GM23338 (cell line): ENCODE data around the gene CNN2. TPM values are rescaled to one million over a fixed set of nuclear protein-coding genes. Genes with fewer than 3 reads are reported as not detected.

ENCODE experiments used
- ATAC-seq: fragments of 200-7000 bp; cut with Tn5 transposase; 3 replicates; pipeline ENCODE4 v1.9.1; 2020
- DNase-seq: peaks from one replicate; pipeline ENCODE4 v3.0.0-alpha.2; 2015; ENCODE audit warnings: low spot score
- H2AFZ ChIP-seq: fragments of 200-600 bp; sonication (generic); 2 replicates; pipeline ENCODE4 v1.8.0; 2016; ENCODE audit warnings: antibody characterized with exemption, mild to moderate bottlenecking, moderate library complexity
- H3F3A ChIP-seq: fragments of 200-600 bp; sonication (generic); replicated peaks from 2 replicates; pipeline ENCODE4 v1.8.0; 2017; ENCODE audit warnings: antibody characterized with exemption, mixed run types, low read depth
- H3K27ac ChIP-seq: fragments of 200-600 bp; sonication (generic); 2 replicates; pipeline ENCODE4 v1.6.1; 2016; ENCODE audit warnings: low read depth
- H3K27me3 ChIP-seq: fragments of 200-600 bp; sonication (generic); 2 replicates; pipeline ENCODE4 v1.8.0; 2016; ENCODE audit warnings: mild to moderate bottlenecking, mixed run types, moderate library complexity; ENCODE audit not compliant: insufficient read depth
- H3K36me3 ChIP-seq: fragments of 200-600 bp; sonication (generic); 2 replicates; pipeline ENCODE4 v1.8.0; 2016; ENCODE audit warnings: mild to moderate bottlenecking; ENCODE audit not compliant: insufficient read depth
- H3K4me1 ChIP-seq: fragments of 200-600 bp; sonication (generic); 2 replicates; pipeline ENCODE4 v1.8.0; 2016; ENCODE audit warnings: mild to moderate bottlenecking, moderate library complexity; ENCODE audit not compliant: insufficient read depth
- H3K4me2 ChIP-seq: fragments of 200-600 bp; sonication (generic); 2 replicates; pipeline ENCODE4 v1.7.1; 2017; ENCODE audit warnings: mixed run types
- H3K4me3 ChIP-seq: fragments of 200-600 bp; sonication (generic); 2 replicates; pipeline ENCODE4 v1.6.1; 2016; ENCODE audit warnings: mixed run types
- H3K79me2 ChIP-seq: fragments of 200-600 bp; sonication (generic); replicated peaks from 2 replicates; pipeline ENCODE4 v1.8.0; 2017; ENCODE audit warnings: mild to moderate bottlenecking; ENCODE audit not compliant: insufficient read depth
- H3K9me2 ChIP-seq: fragments of 200-600 bp; sonication (generic); 2 replicates; pipeline ENCODE4 v1.8.0; 2017; ENCODE audit not compliant: insufficient read depth
- H4K20me1 ChIP-seq: fragments of 200-600 bp; sonication (generic); replicated peaks from 2 replicates; pipeline ENCODE4 v1.8.0; 2017; ENCODE audit warnings: mild to moderate bottlenecking; ENCODE audit not compliant: insufficient read depth
- H3K27ac Mint-ChIP-seq: 2 replicates; pipeline ENCODE4 v1.8.0; 2020; ENCODE audit warnings: inconsistent platforms, mild to moderate bottlenecking, moderate library complexity, mixed read lengths
- H3K27me3 Mint-ChIP-seq: 3 replicates; pipeline ENCODE4 v1.8.0; 2022; ENCODE audit warnings: low read depth, mild to moderate bottlenecking, moderate library complexity, mixed read lengths, inconsistent platforms; ENCODE audit not compliant: insufficient read depth, poor library complexity
- H3K36me3 Mint-ChIP-seq: 3 replicates; pipeline ENCODE4 v1.8.0; 2021; ENCODE audit warnings: low read depth, mild to moderate bottlenecking, inconsistent platforms, moderate library complexity, mixed read lengths
- H3K4me1 Mint-ChIP-seq: 3 replicates; pipeline ENCODE4 v1.8.0; 2020; ENCODE audit warnings: mild to moderate bottlenecking, inconsistent platforms, mixed read lengths
- H3K4me3 Mint-ChIP-seq: 3 replicates; pipeline ENCODE4 v1.8.0; 2021; ENCODE audit warnings: moderate library complexity, mild to moderate bottlenecking, inconsistent platforms, mixed read lengths
- H3K9me3 Mint-ChIP-seq: 3 replicates; pipeline ENCODE4 v1.8.0; 2020; ENCODE audit warnings: moderate library complexity, mild to moderate bottlenecking, inconsistent platforms, mixed read lengths
- CREB1 ChIP-seq: fragments of 250-450 bp; sonication (Bioruptor Pico); IDR thresholded peaks from 2 replicates; pipeline ENCODE4 v1.5.0; 2020; ENCODE audit warnings: low read depth, mild to moderate bottlenecking, moderate library complexity
- CTCF ChIP-seq, 2 experiments: fragments of 200-600 bp in 1 of 2; sonication (generic) in 1 of 2; conservative IDR thresholded peaks; 2 replicates each; pipeline versions ENCODE4 v1.5.1 to v1.6.1; 2016 to 2017; ENCODE audit warnings: antibody characterized with exemption in 2 of 2, low read depth in 2 of 2, mild to moderate bottlenecking in 2 of 2, moderate library complexity in 1 of 2
- EZH2phosphoT487 ChIP-seq: fragments of 200-600 bp; sonication (generic); IDR thresholded peaks from one replicate; pipeline ENCODE4 v1.8.1; 2018; ENCODE audit warnings: antibody characterized with exemption; ENCODE audit not compliant: unreplicated experiment
- NANOG ChIP-seq: IDR thresholded peaks from 2 replicates; pipeline ENCODE4 v1.6.1; 2016; ENCODE audit warnings: antibody characterized with exemption, borderline replicate concordance
- STAT1 ChIP-seq: IDR thresholded peaks from one replicate; pipeline ENCODE4 v1.6.1; 2016; ENCODE audit warnings: antibody characterized with exemption; ENCODE audit not compliant: unreplicated experiment
- ZNF114 ChIP-seq: fragments of 250-450 bp; sonication (Bioruptor Pico); IDR thresholded peaks from 2 replicates; pipeline ENCODE4 v1.5.0; 2020; ENCODE audit warnings: mild to moderate bottlenecking, moderate library complexity
- ZNF331 ChIP-seq: fragments of 250-450 bp; sonication (Bioruptor Pico); IDR thresholded peaks from 2 replicates; pipeline ENCODE4 v1.5.0; 2020; ENCODE audit warnings: low read depth, mild to moderate bottlenecking, moderate library complexity
- polyA plus RNA-seq: library from polyadenylated mRNA; unstranded; fragments of >200 nt; fragmentation: Nextera tagmentation; extraction: Ambion mirVana; gene quantifications from 2 replicates; pipeline ENCODE4 v1.2.1, GENCODE V29; 2016
- total RNA-seq: library from RNA; depleted of rRNA; stranded (reverse); fragments of >200 nt; shearing (Covaris generic); gene quantifications from 2 replicates; pipeline ENCODE4 v1.2.3, GENCODE V29; 2014
- TF ChIP-seq, protein P1 (sequence below): IDR thresholded peaks from 2 replicates; pipeline ENCODE4 v1.6.1; 2016; ENCODE audit warnings: antibody characterized with exemption
- TF ChIP-seq, protein P2 (sequence below): IDR thresholded peaks from one replicate; pipeline ENCODE4 v1.6.1; 2018; ENCODE audit warnings: antibody characterized with exemption; ENCODE audit not compliant: unreplicated experiment

The CNN2 gene
- total and polyA plus RNA-seq, 2 experiments from 2014 or later = 330 to 392 TPM

DNA sequence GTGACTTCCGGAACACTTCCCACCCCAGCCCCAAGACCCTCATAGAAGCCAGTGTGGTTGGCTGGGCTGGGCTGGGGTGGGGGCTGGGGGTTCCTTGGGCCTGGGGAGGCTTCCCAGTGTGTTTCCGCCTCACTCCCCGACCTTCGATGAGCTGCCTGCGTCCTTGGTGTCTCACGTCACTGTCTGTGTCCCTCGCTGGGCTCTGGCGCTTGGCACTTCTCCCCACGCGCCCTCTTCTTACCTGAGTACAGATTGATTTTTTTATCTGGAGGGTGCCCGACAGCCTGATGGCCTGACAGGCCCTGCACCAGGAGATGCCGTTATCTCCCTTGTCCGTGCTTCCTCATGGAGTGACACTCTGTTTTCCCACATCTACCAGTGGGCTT is 33.7 kb upstream of the CNN2 start:
- Histone ChIP-seq H3K4me3 (no peak overlapping the region), H3K36me3 (no peaks in the 10 kb centered on the region; the same call in 1 of the 2 replicates), H3K27me3 (peaks cover 9% of the 10 kb centered on the region), H3K9me2 (no peaks in the 10 kb centered on the region), H3K79me2 (no peaks in the 10 kb centered on the region), H3F3A (peaks cover 25% of the 10 kb centered on the region), H2AFZ (no peak overlapping the region), H3K27ac (no peak overlapping the region), H4K20me1 (peaks cover 2% of the 10 kb centered on the region; the same call in 1 of the 2 replicates), H3K4me2 (no peak overlapping the region), H3K4me1 (no peaks in the 10 kb centered on the region)
- ATAC-seq (no peak), DNase-seq (no peak)
- TF ChIP-seq CTCF (conservative IDR thresholded peaks at IDR 0.05; ENCODE audit: low read depth in 2 of 2) = no peak
- TF ChIP-seq, protein P1, sequence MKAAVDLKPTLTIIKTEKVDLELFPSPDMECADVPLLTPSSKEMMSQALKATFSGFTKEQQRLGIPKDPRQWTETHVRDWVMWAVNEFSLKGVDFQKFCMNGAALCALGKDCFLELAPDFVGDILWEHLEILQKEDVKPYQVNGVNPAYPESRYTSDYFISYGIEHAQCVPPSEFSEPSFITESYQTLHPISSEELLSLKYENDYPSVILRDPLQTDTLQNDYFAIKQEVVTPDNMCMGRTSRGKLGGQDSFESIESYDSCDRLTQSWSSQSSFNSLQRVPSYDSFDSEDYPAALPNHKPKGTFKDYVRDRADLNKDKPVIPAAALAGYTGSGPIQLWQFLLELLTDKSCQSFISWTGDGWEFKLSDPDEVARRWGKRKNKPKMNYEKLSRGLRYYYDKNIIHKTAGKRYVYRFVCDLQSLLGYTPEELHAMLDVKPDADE = no peak
- no peak for TF ChIP-seq CREB1
- TF ChIP-seq, protein P2, sequence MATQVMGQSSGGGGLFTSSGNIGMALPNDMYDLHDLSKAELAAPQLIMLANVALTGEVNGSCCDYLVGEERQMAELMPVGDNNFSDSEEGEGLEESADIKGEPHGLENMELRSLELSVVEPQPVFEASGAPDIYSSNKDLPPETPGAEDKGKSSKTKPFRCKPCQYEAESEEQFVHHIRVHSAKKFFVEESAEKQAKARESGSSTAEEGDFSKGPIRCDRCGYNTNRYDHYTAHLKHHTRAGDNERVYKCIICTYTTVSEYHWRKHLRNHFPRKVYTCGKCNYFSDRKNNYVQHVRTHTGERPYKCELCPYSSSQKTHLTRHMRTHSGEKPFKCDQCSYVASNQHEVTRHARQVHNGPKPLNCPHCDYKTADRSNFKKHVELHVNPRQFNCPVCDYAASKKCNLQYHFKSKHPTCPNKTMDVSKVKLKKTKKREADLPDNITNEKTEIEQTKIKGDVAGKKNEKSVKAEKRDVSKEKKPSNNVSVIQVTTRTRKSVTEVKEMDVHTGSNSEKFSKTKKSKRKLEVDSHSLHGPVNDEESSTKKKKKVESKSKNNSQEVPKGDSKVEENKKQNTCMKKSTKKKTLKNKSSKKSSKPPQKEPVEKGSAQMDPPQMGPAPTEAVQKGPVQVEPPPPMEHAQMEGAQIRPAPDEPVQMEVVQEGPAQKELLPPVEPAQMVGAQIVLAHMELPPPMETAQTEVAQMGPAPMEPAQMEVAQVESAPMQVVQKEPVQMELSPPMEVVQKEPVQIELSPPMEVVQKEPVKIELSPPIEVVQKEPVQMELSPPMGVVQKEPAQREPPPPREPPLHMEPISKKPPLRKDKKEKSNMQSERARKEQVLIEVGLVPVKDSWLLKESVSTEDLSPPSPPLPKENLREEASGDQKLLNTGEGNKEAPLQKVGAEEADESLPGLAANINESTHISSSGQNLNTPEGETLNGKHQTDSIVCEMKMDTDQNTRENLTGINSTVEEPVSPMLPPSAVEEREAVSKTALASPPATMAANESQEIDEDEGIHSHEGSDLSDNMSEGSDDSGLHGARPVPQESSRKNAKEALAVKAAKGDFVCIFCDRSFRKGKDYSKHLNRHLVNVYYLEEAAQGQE = no peak
- no peak for TF ChIP-seq ZNF114 (CRISPR knock-in tag)
- TF ChIP-seq STAT1 = no peak
- peaks cover 3% of the 10 kb centered on the region; the same call in 1 of the 3 replicates for H3K4me1 Mint-ChIP-seq
- no peaks in the 10 kb centered on the region for H3K9me3 Mint-ChIP-seq
- peaks cover 23% of the 10 kb centered on the region for H3K36me3 Mint-ChIP-seq
- no peak overlapping the region; the same call in 2 of the 3 replicates for H3K4me3 Mint-ChIP-seq
- H3K27me3 Mint-ChIP-seq = peaks cover 25% of the 10 kb centered on the region
- H3K27ac Mint-ChIP-seq = no peak overlapping the region

DNA sequence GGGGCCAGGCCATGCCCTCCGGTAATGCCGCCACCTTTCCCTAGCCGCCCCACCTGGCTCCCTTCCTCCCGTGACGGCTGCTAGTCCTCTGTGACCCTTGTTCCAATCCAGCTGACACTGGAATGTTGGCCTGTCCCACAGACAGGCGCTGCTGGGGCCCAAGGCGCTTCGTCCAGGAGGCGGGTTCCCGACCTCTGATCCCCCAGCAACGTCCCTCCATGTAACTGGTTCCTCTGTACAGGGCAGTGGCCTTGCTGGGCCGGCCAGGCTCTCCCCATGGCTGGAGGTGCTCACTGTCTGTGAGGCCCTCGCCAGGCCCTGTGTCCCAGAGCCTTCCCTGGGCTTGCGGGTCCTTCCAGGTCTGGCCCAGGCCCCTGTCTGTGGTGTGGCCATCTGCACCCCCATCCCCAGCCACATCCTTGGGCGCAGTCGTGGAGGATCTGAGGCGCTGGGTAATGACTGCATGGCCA is 33.0 kb upstream of the CNN2 start:
- Mint-ChIP-seq H3K27me3 (peaks cover 31% of the 10 kb centered on the region), H3K36me3 (peaks cover 18% of the 10 kb centered on the region), H3K27ac (no peak overlapping the region), H3K4me1 (peaks cover 3% of the 10 kb centered on the region; the same call in 1 of the 3 replicates), H3K4me3 (no peak overlapping the region), H3K9me3 (no peaks in the 10 kb centered on the region)
- no peak overlapping the region for H3K4me2 ChIP-seq
- peaks cover 2% of the 10 kb centered on the region; the same call in 1 of the 2 replicates for H4K20me1 ChIP-seq
- H3K4me1 ChIP-seq = no peaks in the 10 kb centered on the region
- H3K36me3 ChIP-seq = no peaks in the 10 kb centered on the region; the same call in 1 of the 2 replicates
- DNase-seq = no peak
- H3K27ac ChIP-seq = no peak overlapping the region
- H2AFZ ChIP-seq = no peak overlapping the region
- H3F3A ChIP-seq = peaks cover 26% of the 10 kb centered on the region
- peaks cover 16% of the 10 kb centered on the region for H3K27me3 ChIP-seq
- H3K79me2 ChIP-seq = no peaks in the 10 kb centered on the region
- no peak for TF ChIP-seq NANOG
- no peak for TF ChIP-seq ZNF331 (CRISPR knock-in tag)
- TF ChIP-seq EZH2phosphoT487 = no peak
- no peak for TF ChIP-seq STAT1
- TF ChIP-seq ZNF114 (CRISPR knock-in tag) = no peak
- no peak overlapping the region for H3K4me3 ChIP-seq
- ATAC-seq = no peak
- H3K9me2 ChIP-seq = no peaks in the 10 kb centered on the region
